Body of pancreas (tissue), 4 donors: Measurements from ENCODE around the gene OR56B1.

Source experiments
- CTCF ChIP-seq, 7 experiments: fragments of 450-650 bp in 4 of 7; fragments of 200-600 bp in 3 of 7; sonication (generic) in 3 of 7; IDR thresholded peaks; one replicate each; pipeline ENCODE4 v1.5.1; 2016 to 2019; ENCODE audit warnings: antibody characterized with exemption in 7 of 7
- POLR2A ChIP-seq, 3 donors: fragments of 450-650 bp; IDR thresholded peaks; one replicate each; pipeline ENCODE4 v1.6.1; 2016; ENCODE audit warnings: antibody characterized with exemption in 3 of 3, mild to moderate bottlenecking in 2 of 3

GRCh38 chr11:5705688-5706087 lies 30.6 kb upstream of the OR56B1 start:
- no peak for TF ChIP-seq CTCF (IDR thresholded peaks at IDR 0.05)
- no peak for TF ChIP-seq POLR2A (IDR thresholded peaks at IDR 0.05)
